Small intestine (tissue), 7 donors: ENCODE results near the gene MAPK8IP1. TPM values are rescaled to one million over a fixed set of nuclear protein-coding genes. Genes with fewer than 3 reads are reported as not detected.

Source experiments
- DNase-seq, 2 donors: peaks; one replicate each; pipeline versions ENCODE4 v3.0.0 to v3.0.0-alpha.2; 2013
- FAIRE-seq: peaks from 2 replicates; lab custom pipeline; 2012; peaks lifted over from hg19 to GRCh38; lab: Jason Lieb, UNC
- H3K27ac ChIP-seq, 3 donors: one replicate each; pipeline ENCODE4 v1.5.1; 2013; ENCODE audit warnings: low read length in 2 of 3, mild to moderate bottlenecking in 2 of 3, control low read depth in 1 of 3, inconsistent platforms in 1 of 3, low read depth in 1 of 3, moderate library complexity in 1 of 3
- H3K27me3 ChIP-seq, 3 donors: one replicate each; pipeline ENCODE4 v1.6.1; 2013; ENCODE audit warnings: low read length in 3 of 3, inconsistent platforms in 1 of 3; ENCODE audit not compliant: control insufficient read depth in 3 of 3, insufficient read depth in 3 of 3
- H3K36me3 ChIP-seq, 3 donors: one replicate each; pipeline ENCODE4 v1.6.1; 2013; ENCODE audit warnings: low read length in 3 of 3, inconsistent platforms in 1 of 3, low read depth in 1 of 3, mild to moderate bottlenecking in 1 of 3, moderate library complexity in 1 of 3; ENCODE audit not compliant: control insufficient read depth in 3 of 3, insufficient read depth in 2 of 3
- H3K4me1 ChIP-seq, 3 donors: one replicate each; pipeline ENCODE4 v1.6.1; 2013; ENCODE audit warnings: low read length in 2 of 3, inconsistent platforms in 1 of 3, low read depth in 1 of 3, mild to moderate bottlenecking in 1 of 3, moderate library complexity in 1 of 3; ENCODE audit not compliant: control insufficient read depth in 3 of 3, insufficient read depth in 2 of 3
- H3K4me3 ChIP-seq, 3 donors: one replicate each; pipeline ENCODE4 v1.5.1; 2013; ENCODE audit warnings: low read length in 3 of 3, control low read depth in 1 of 3, inconsistent platforms in 1 of 3, low read depth in 1 of 3, mild to moderate bottlenecking in 1 of 3, moderate library complexity in 1 of 3
- H3K9me3 ChIP-seq, 2 donors: one replicate each; pipeline ENCODE4 v1.6.1; 2013; ENCODE audit warnings: low read depth in 1 of 2, low read length in 1 of 2; ENCODE audit not compliant: control insufficient read depth in 2 of 2, insufficient read depth in 1 of 2
- WGBS, 3 donors: extraction: QIAGEN DNeasy Blood & Tissue Kit; methylation state at CpG; one replicate each; pipeline ENCODE4 v1.1.7; 2013; 5-methylcytosine and 5-hydroxymethylcytosine counted together
- polyA plus RNA-seq, 4 donors: library from polyadenylated mRNA; stranded (reverse) in 3 of 4; unstranded in 1 of 4; fragments of 200-250 nt in 3 of 4; fragments of 120-200 nt in 1 of 4; gene quantifications; one replicate each; pipeline versions ENCODE4 v1.2.1 to v1.2.3, GENCODE V29; 2013
- donor health status: healthy with polysubstance abuse.
- donor health status: control.
- donor health status: control.
- donor health status: Bipolar disorder and iron deficiency.
- donor health status: healthy.

MAPK8IP1 gene
- polyA plus RNA-seq, 4 donors: 1.3 to 6.1 (median 1.9) TPM

DNA sequence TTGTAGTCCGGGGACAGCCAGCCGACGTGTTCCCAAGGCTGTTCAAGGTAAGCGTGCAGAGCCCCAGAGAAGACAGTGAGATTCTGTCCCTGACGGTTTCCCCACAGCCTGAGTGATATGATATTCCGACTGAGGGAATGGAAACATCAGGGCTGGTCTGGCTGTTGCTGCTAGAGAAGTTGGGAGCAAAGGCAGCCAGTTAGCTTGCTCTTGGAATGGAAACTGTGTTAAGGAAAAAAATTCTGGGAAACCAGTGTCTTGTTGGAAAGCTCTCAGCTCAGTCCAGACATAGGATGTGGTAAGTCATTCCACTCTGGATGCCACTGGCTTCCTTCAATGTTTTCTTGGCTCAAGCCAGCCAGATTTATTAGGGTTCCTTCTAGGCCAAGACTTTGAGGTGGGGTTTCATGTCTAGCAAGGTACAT is 29.4 kb upstream of the MAPK8IP1 start:
- Histone ChIP-seq H3K36me3 (peaks cover 3 to 56% (median 9%) of the 10 kb centered on the region in 3 donors), H3K4me3 (no peak overlapping the region), H3K27ac (peak overlapping the region in 1 of 3 donors; percentile 55), H3K27me3 (no peaks in the 10 kb centered on the region), H3K4me1 (peaks cover 0 to 12% (median 7%) of the 10 kb centered on the region in 3 donors), H3K9me3 (no peaks in the 10 kb centered on the region)
- WGBS, 3 donors: 81 to 91% (median 85%) methylated on average over 6 of the region's 6 CpGs
- FAIRE-seq: no peak
- DNase-seq: no peak

DNA sequence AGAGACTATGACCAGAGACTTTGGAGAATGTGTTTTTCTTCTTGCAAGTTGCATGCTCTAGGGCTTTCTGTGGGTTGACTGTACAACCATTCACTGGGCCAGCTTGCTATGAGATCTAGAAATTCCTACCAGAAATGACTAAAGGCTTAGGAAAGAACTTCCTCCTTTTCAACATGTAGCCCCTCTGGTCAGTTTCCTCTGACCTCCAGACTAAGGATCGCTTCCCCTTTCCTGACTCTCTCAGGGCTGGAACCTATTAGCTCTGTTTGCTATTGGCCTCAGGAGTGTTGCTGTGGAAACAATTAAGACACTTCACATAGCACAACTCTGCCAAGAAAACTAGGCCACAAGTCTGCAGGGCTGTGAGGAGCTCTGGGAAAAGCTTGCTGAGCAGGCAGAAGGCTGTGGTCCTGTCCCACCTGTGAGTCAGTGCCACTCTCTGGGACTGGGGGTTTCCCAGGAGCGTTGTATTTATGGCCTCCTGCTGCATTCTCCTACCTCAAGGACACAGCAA is 27.4 kb upstream of the MAPK8IP1 start:
- DNase-seq: peak in 1 of 2 donors; percentile 28
- H3K27me3 ChIP-seq: no peaks in the 10 kb centered on the region
- H3K27ac ChIP-seq: peak overlapping the region in 2 of 3 donors; percentile 74 to 84
- WGBS, 3 donors: 35 to 48% (median 42%) methylated on average over 2 of the region's 2 CpGs
- peaks cover 0 to 12% (median 7%) of the 10 kb centered on the region in 3 donors for H3K4me1 ChIP-seq
- H3K9me3 ChIP-seq: no peaks in the 10 kb centered on the region
- peaks cover 7 to 68% (median 17%) of the 10 kb centered on the region in 3 donors for H3K36me3 ChIP-seq
- no peak overlapping the region for H3K4me3 ChIP-seq
- no peak for FAIRE-seq

DNA sequence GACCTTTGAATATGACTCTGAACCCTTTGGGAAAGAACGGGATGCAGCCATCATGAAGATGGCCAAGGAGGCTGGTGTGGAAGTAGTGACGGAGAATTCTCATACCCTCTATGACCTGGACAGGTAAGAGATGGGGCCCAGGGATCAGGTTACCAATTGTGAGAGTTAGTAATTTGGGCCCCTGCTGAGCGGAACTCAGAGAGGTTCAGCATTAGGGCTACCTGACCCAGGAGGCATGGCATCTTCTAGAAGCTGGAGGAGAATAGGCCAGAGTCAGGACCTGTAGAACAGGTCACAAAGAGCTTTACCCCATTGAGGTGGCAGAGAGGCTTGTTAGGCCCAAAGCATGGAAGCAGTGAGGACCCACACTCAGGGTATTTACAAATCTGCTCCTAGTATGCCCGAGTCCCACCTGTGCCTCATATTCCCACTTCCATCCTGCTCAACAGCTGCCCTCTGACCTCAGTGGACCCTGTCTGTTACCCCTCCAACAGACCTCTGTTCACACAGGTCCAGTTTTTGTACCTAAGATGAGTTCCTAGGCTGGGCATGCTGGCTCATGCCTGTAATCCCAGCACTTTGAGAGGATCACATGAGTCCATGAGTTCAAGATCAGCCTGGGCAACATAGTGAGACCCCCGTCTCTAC is 26.6 kb upstream of the MAPK8IP1 start:
- Histone ChIP-seq H3K4me3 (no peak overlapping the region), H3K4me1 (peaks cover 0 to 11% (median 7%) of the 10 kb centered on the region in 3 donors), H3K36me3 (peaks cover 7 to 69% (median 22%) of the 10 kb centered on the region in 3 donors), H3K9me3 (no peaks in the 10 kb centered on the region), H3K27me3 (no peaks in the 10 kb centered on the region), H3K27ac (peak overlapping the region; percentile 5 to 84 (median 74))
- FAIRE-seq (no peak), DNase-seq (no peak)
- 71 to 81% (median 74%) methylated on average over 5 of the region's 5 CpGs for WGBS, 3 donors

DNA sequence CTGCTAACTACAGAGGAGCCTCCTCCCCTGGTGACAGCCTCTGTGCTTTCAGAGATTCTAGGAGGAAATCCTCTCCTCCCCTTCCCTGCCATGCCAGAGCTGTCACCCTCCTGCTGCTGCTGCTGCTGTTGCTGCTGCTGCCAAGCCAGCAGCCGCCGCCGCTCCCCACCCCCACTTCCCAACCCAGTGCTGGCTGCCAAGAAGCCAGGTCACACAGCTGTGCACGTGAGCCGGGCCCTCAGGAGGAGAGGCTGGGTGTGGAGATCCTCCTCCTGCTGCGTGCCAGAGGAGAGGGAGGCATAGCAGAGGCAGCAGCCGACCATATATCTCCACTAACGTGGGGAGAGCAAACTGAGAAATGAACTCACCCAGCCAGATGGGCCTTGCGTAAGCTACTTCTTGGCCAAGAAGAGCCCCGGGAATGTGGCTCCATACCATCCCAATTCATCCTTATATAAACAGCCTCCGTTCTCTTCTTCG is 25.8 kb upstream of the MAPK8IP1 start:
- H3K27me3 ChIP-seq: no peaks in the 10 kb centered on the region
- peaks cover 0 to 9% (median 7%) of the 10 kb centered on the region in 3 donors for H3K4me1 ChIP-seq
- H3K27ac ChIP-seq: peak overlapping the region; percentile 27 to 84 (median 74)
- 16 to 35% (median 32%) methylated on average over 12 of the region's 12 CpGs for WGBS, 3 donors
- H3K4me3 ChIP-seq: no peak overlapping the region
- no peaks in the 10 kb centered on the region for H3K9me3 ChIP-seq
- DNase-seq: peak; percentile 52 to 89
- peaks cover 7 to 74% (median 22%) of the 10 kb centered on the region in 3 donors for H3K36me3 ChIP-seq
- no peak for FAIRE-seq

DNA sequence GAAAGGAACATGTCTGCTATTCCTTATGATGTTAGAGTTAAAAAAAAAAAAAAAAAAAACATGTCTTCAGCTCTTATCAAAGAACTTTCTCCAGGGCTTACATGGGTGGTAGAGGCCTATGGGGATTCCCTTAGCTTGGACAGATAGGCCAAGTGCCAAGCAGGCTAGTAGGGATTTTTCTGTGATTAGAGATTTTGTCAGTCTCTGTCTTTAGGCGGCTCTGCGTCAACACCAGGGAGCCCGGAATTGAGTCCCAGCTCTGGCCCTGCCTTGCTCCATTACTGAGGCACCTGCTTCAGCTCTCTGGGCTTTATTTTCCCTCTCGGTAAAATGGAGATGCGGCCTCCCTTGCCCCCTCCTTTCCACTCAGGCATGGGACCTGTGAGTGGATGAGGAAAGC is 25.1 kb upstream of the MAPK8IP1 start:
- no peaks in the 10 kb centered on the region for H3K27me3 ChIP-seq
- peaks cover 7 to 73% (median 23%) of the 10 kb centered on the region in 3 donors for H3K36me3 ChIP-seq
- peaks cover 0 to 9% (median 7%) of the 10 kb centered on the region in 3 donors for H3K4me1 ChIP-seq
- 90 to 92% (median 90%) methylated on average over 5 of the region's 5 CpGs for WGBS, 3 donors
- H3K4me3 ChIP-seq: no peak overlapping the region
- FAIRE-seq: no peak
- no peaks in the 10 kb centered on the region for H3K9me3 ChIP-seq
- peak overlapping the region in 2 of 3 donors; percentile 24 to 74 for H3K27ac ChIP-seq
- DNase-seq: no peak

DNA sequence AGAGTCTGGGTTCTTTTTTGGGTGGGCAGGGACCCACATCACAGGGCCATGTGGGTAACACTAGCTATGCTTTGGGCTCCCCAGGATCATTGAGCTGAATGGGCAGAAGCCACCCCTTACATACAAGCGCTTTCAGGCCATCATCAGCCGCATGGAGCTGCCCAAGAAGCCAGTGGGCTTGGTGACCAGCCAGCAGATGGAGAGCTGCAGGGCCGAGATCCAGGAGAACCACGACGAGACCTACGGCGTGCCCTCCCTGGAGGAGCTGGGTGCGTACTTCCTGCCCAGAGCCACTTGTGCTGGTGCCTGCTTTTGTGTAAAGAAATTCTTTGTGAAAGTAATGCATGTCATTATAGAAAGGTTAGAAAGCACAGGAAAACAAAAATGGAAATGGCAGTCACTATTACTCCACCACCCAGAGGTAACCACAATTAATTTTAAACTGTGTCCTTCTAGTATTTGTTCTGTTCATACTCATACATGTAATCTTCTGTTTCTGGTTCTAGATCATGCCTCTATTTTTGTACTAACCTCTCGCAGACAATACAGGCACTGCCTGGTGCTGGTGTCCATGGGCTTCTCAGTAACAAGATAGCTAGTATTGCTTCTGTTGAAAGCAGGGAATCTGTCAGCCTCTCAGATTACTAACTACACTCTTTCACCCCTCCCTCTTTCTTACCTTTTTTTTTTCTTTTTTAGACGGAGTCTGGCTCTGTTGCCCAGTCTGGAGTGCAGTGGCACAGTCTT is 24.5 kb upstream of the MAPK8IP1 start:
- H3K27ac ChIP-seq: peak overlapping the region in 1 of 3 donors; percentile 74
- FAIRE-seq: no peak

DNA sequence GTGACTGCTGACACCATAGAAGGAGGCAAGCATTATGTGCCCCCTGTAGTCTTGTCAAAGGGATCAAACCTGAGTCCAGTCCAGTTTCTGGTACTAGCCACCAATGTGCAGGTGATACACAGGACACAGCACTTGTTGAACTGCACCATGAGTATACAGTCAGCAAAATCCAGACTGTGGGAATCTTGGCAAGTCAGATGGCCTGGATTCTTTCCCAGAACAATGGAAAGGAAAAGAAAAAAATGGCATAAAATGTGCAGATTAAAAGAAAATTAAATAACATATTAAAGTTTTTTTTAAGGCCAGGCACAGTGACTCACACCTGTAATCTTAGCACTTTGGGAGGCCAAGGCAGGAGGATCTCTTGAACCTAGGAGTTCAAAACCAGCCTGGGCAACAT is 21.4 kb upstream of the MAPK8IP1 start:
- H3K4me3 ChIP-seq: no peak overlapping the region
- no peak for DNase-seq
- H3K27ac ChIP-seq: no peak overlapping the region
- peaks cover 0 to 4% (median 2%) of the 10 kb centered on the region in 3 donors for H3K4me1 ChIP-seq
- no peaks in the 10 kb centered on the region for H3K9me3 ChIP-seq
- H3K27me3 ChIP-seq: no peaks in the 10 kb centered on the region
- peaks cover 4 to 79% (median 27%) of the 10 kb centered on the region in 3 donors for H3K36me3 ChIP-seq
- no peak for FAIRE-seq

More for the DNA sequence above, 24.5 kb upstream of the MAPK8IP1 start:
- WGBS, 3 donors: 84 to 97% (median 88%) methylated on average over 10 of the region's 10 CpGs
- Histone ChIP-seq H3K4me1 (peaks cover 0 to 9% (median 7%) of the 10 kb centered on the region in 3 donors), H3K27me3 (no peaks in the 10 kb centered on the region), H3K36me3 (peaks cover 4 to 75% (median 25%) of the 10 kb centered on the region in 3 donors), H3K4me3 (no peak overlapping the region), H3K9me3 (no peaks in the 10 kb centered on the region)
- no peak for DNase-seq

DNA sequence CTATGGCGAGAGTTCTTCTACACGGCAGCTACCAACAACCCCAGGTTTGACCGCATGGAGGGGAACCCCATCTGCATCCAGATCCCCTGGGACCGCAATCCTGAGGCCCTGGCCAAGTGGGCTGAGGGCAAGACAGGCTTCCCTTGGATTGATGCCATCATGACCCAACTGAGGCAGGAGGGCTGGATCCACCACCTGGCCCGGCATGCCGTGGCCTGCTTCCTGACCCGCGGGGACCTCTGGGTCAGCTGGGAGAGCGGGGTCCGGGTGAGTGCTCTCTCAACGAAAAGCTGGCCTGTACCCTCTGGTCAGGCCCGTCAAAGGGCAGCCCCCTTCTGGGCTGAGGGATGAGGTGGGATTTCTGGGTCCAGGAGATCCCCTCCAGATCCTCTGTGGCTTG is 15.9 kb upstream of the MAPK8IP1 start:
- Histone ChIP-seq H3K36me3 (peaks cover 12 to 85% (median 27%) of the 10 kb centered on the region in 3 donors), H3K9me3 (no peaks in the 10 kb centered on the region), H3K27me3 (no peaks in the 10 kb centered on the region), H3K27ac (no peak overlapping the region), H3K4me1 (no peaks in the 10 kb centered on the region), H3K4me3 (no peak overlapping the region)
- WGBS, 3 donors: 90 to 96% (median 91%) methylated on average over 12 of the region's 12 CpGs
- no peak for FAIRE-seq
- no peak for DNase-seq
